K562 (cell line): Measurements from ENCODE around the gene LGI4. TPM values are rescaled to one million over a fixed set of nuclear protein-coding genes. Genes with fewer than 3 reads are reported as not detected.

ENCODE experiments used
- CBFA2T2 ChIP-seq: fragments of 450-650 bp; conservative IDR thresholded peaks from 2 replicates; pipeline ENCODE4 v1.6.1; 2017; ENCODE audit warnings: mild to moderate bottlenecking
- DMBX1 ChIP-seq: fragments of 250-450 bp; sonication (Bioruptor Pico); IDR thresholded peaks from 2 replicates; pipeline ENCODE4 v1.8.0; 2022; ENCODE audit warnings: inconsistent platforms, mild to moderate bottlenecking, moderate library complexity, borderline replicate concordance
- DPF2 ChIP-seq: fragments of 450-650 bp; IDR thresholded peaks from 2 replicates; pipeline ENCODE4 v1.6.1; 2016
- ETS2 ChIP-seq: IDR thresholded peaks from 2 replicates; pipeline ENCODE4 v1.6.1; 2016; ENCODE audit warnings: borderline replicate concordance, missing genetic modification characterization, mild to moderate bottlenecking, moderate library complexity, missing compliant biosample characterization; ENCODE audit not compliant: poor library complexity, severe bottlenecking
- FOXJ2 ChIP-seq: fragments of 200-800 bp; sonication (Bioruptor generic); IDR thresholded peaks from 2 replicates; pipeline ENCODE4 v1.6.1; 2016; ENCODE audit warnings: missing genetic modification characterization, missing compliant biosample characterization
- MTA2 ChIP-seq: fragments of 450-650 bp; IDR thresholded peaks from 2 replicates; pipeline ENCODE4 v1.6.1; 2016; ENCODE audit warnings: low read depth
- NFIC ChIP-seq: fragments of 450-650 bp; IDR thresholded peaks from 2 replicates; pipeline ENCODE4 v1.6.1; 2017; ENCODE audit warnings: mild to moderate bottlenecking, inconsistent platforms
- RFX5 ChIP-seq: IDR thresholded peaks from 2 replicates; pipeline ENCODE4 v1.6.1; 2011; ENCODE audit warnings: low read depth, mild to moderate bottlenecking, improper control_type of control experiment, low read length
- STAT5A ChIP-seq: IDR thresholded peaks from 2 replicates; pipeline ENCODE4 v1.6.1; 2012; ENCODE audit warnings: low read length, inconsistent platforms, borderline replicate concordance
- TAL1 ChIP-seq: fragments of 450-650 bp; IDR thresholded peaks from 2 replicates; pipeline ENCODE4 v1.6.1; 2016; ENCODE audit warnings: mild to moderate bottlenecking
- TCF3 ChIP-seq: sonication (generic); formaldehyde crosslinking; IDR thresholded peaks from 2 replicates; pipeline ENCODE4 v1.4.0; 2020; ENCODE audit warnings: mild to moderate bottlenecking, missing genetic modification reagents
- TEAD4 ChIP-seq, 2 experiments: sonication (generic) in 1 of 2; formaldehyde crosslinking in 1 of 2; IDR thresholded peaks; 2 replicates each; pipeline versions ENCODE4 v1.6.1 to v1.8.0; 2012 to 2022; ENCODE audit warnings: borderline replicate concordance in 1 of 2, inconsistent platforms in 1 of 2, low read length in 1 of 2, mild to moderate bottlenecking in 1 of 2, missing genetic modification reagents in 1 of 2
- THRAP3 ChIP-seq: fragments of 450-650 bp; IDR thresholded peaks from 2 replicates; pipeline ENCODE4 v1.6.1; 2016; ENCODE audit warnings: mild to moderate bottlenecking, inconsistent platforms, borderline replicate concordance
- TRIM24 ChIP-seq, 2 experiments: fragments of 450-650 bp; IDR thresholded peaks; 2 replicates each; pipeline ENCODE4 v1.6.1; 2016
- ZNF124 ChIP-seq: sonication (generic); formaldehyde crosslinking; IDR thresholded peaks from 2 replicates; pipeline ENCODE4 v1.8.1; 2022; ENCODE audit warnings: missing genetic modification reagents
- polyA plus RNA-seq, 8 experiments: library from polyadenylated mRNA; depleted of rRNA in 4 of 8; stranded (reverse) in 5 of 8; unstranded in 3 of 8; fragments of >200 nt; fragmentation: Nextera tagmentation in 2 of 8; fragmentation: Illumina TruSeq in 1 of 8; extraction: Ambion mirVana in 2 of 8; extraction: Trizol in 1 of 8; gene quantifications; 2 replicates each; pipeline versions ENCODE4 v1.2.1 to v1.2.3, GENCODE V29; 2011 to 2014; ENCODE audit warnings: inconsistent platforms in 1 of 8, missing spikeins in 1 of 8
- total RNA-seq, 7 experiments: library from RNA; depleted of rRNA in 6 of 7; stranded (reverse); fragments of >200 nt in 6 of 7; fragmentation: Illumina TruSeq in 2 of 7; extraction: Trizol in 2 of 7; gene quantifications; 2 replicates each; pipeline versions ENCODE4 v1.2.1 to v1.2.3, GENCODE V29; 2011 to 2021; ENCODE audit warnings: low replicate concordance in 1 of 7

Gene LGI4
- total and polyA plus RNA-seq, 9 of the 15 experiments (the other 6 are each of a cell fraction or from before 2014, with no cell fraction given) = 0.14 to 0.30 (median 0.24) TPM; not detected in 4

GRCh38 chr19:35116072-35116801 lies 18.6 kb downstream of the LGI4 start (continued):
- TF ChIP-seq TEAD4 (IDR thresholded peaks at IDR 0.05; ENCODE audit: low read length) (0 out of 2 replicates have a peak, but pooled peaks have one; percentile 12), TEAD4 (CRISPR knock-in tag; IDR thresholded peaks at IDR 0.05; ENCODE audit: borderline replicate concordance) (no peak), RFX5 (no peak), CBFA2T2 (peak; percentile 81), STAT5A (no peak), ETS2 (tag) (no peak), NFIC (0 out of 2 replicates have a peak, but pooled peaks have one; percentile 35), DPF2 (0 out of 2 replicates have a peak, but pooled peaks have one; percentile 14), THRAP3 (no peak), FOXJ2 (no peak), TCF3 (peak; percentile 81), TRIM24 (IDR thresholded peaks at IDR 0.05) (peak; percentile 59 to 76; a peak in 3 of 4 replicates), MTA2 (peak; percentile 53), DMBX1 (CRISPR knock-in tag) (no peak), TAL1 (peak; percentile 78), ZNF124 (CRISPR knock-in tag) (no peak)
